CD4-positive, alpha-beta memory T cell (primary cell): ENCODE data around the gene PNPLA7. TPM values are rescaled to one million over a fixed set of nuclear protein-coding genes. Genes with fewer than 3 reads are reported as not detected.
"Not testable (repeated sequence)": the region's sequence is repeated elsewhere in the genome, so short reads cannot be mapped to it uniquely, and the experiment has no call there.

ENCODE experiments used
- CTCF ChIA-PET: fragments of 350-600 bp; sonication (Branson Sonifier 250); formaldehyde crosslinking; loops from one replicate; lab custom pipeline; 2021; ENCODE audit warnings: inconsistent platforms; ENCODE audit not compliant: partially characterized antibody; lab: Charles Lee
- POLR2A ChIA-PET: fragments of 350-600 bp; sonication (Branson Sonifier 250); formaldehyde crosslinking; loops from one replicate; lab custom pipeline; 2021; ENCODE audit not compliant: partially characterized antibody; lab: Charles Lee
- DNase-seq, 5 donors: peaks; one replicate each; pipeline versions ENCODE4 v3.0.0 to v3.0.0-alpha.2; 2020 to 2022; ENCODE audit warnings: mixed read lengths in 1 of 5
- H3K27ac ChIP-seq: one replicate; pipeline ENCODE4 v1.7.0; 2013; ENCODE audit warnings: low read depth, low read length
- H3K27me3 ChIP-seq: 2 replicates; pipeline ENCODE4 v1.7.0; 2013; ENCODE audit warnings: mild to moderate bottlenecking, low read length, moderate library complexity; ENCODE audit not compliant: insufficient read depth
- H3K36me3 ChIP-seq: 2 replicates; pipeline ENCODE4 v1.7.0; 2013; ENCODE audit warnings: mild to moderate bottlenecking, low read length, moderate library complexity; ENCODE audit not compliant: insufficient read depth
- H3K4me1 ChIP-seq: 2 replicates; pipeline ENCODE4 v1.7.0; 2013; ENCODE audit warnings: mild to moderate bottlenecking, low read length, moderate library complexity; ENCODE audit not compliant: insufficient read depth
- H3K4me3 ChIP-seq, 2 donors: one replicate each; pipeline ENCODE4 v1.7.0; 2013; ENCODE audit warnings: low read length in 2 of 2, mild to moderate bottlenecking in 1 of 2
- H3K9me3 ChIP-seq, 2 donors: one replicate each; pipeline ENCODE4 v1.7.0; 2013; ENCODE audit warnings: low read length in 2 of 2, control low read depth in 1 of 2; ENCODE audit not compliant: control insufficient read depth in 1 of 2
- H3K27ac Mint-ChIP-seq, 7 donors: one replicate each; pipeline ENCODE4 v1.8.0; 2020 to 2021; ENCODE audit warnings: mixed read lengths in 7 of 7, mild to moderate bottlenecking in 6 of 7, inconsistent platforms in 3 of 7, moderate library complexity in 3 of 7
- H3K27me3 Mint-ChIP-seq, 2 donors: one replicate each; pipeline ENCODE4 v1.8.0; 2020 to 2021; ENCODE audit warnings: mixed read lengths in 2 of 2
- H3K36me3 Mint-ChIP-seq, 2 donors: one replicate each; pipeline ENCODE4 v1.8.0; 2020 to 2021; ENCODE audit warnings: mixed read lengths in 2 of 2, inconsistent platforms in 1 of 2, mild to moderate bottlenecking in 1 of 2
- H3K4me1 Mint-ChIP-seq, 4 donors: one replicate each; pipeline ENCODE4 v1.8.0; 2020 to 2021; ENCODE audit warnings: mixed read lengths in 4 of 4, mild to moderate bottlenecking in 1 of 4
- H3K4me3 Mint-ChIP-seq, 8 donors: one replicate each; pipeline ENCODE4 v1.8.0; 2020 to 2021; ENCODE audit warnings: mixed read lengths in 8 of 8, mild to moderate bottlenecking in 7 of 8, moderate library complexity in 6 of 8, inconsistent platforms in 3 of 8
- H3K9me3 Mint-ChIP-seq, 8 donors: one replicate each; pipeline ENCODE4 v1.8.0; 2020 to 2021; ENCODE audit warnings: mixed read lengths in 8 of 8, mild to moderate bottlenecking in 5 of 8, inconsistent platforms in 3 of 8, moderate library complexity in 1 of 8
- intact Hi-C: fragments of 100-400 bp; cut with micrococcal nuclease; formaldehyde crosslinking; loops from one replicate; pipeline ENCODE4 v1.15.1; 2023
- polyA plus RNA-seq, 2 donors: library from polyadenylated mRNA; unstranded; fragments of 300-500 nt; fragmentation: Illumina TruSeq; gene quantifications; one replicate each; pipeline ENCODE4 v1.2.3, GENCODE V29; 2021
- total RNA-seq, 2 experiments: library from RNA; stranded (reverse); gene quantifications; one replicate each; pipeline ENCODE4 v1.2.3, GENCODE V29; 2021

PNPLA7 gene
- total and polyA plus RNA-seq, 4 experiments from 2014 or later, result 0.98 to 15.7 (median 15.5) TPM; not detected in 1

- DNase-seq, H3K27me3 ChIP-seq, intact Hi-C loops, H3K9me3 ChIP-seq, H3K36me3 Mint-ChIP-seq, H3K9me3 Mint-ChIP-seq, H3K4me3 ChIP-seq, H3K36me3 ChIP-seq, H3K27me3 Mint-ChIP-seq, CTCF ChIA-PET, POLR2A ChIA-PET, H3K27ac ChIP-seq: not testable (repeated sequence)
- Mint-ChIP-seq H3K4me1 (peaks cover 5 to 12% (median 7%) of the 10 kb centered on the region in 4 donors), H3K27ac (peak overlapping the region in 2 of 7 donors; percentile 36 to 69), H3K4me3 (peak overlapping the region in 1 of 8 donors; percentile 6)
- peaks cover 14% of the 10 kb centered on the region for H3K4me1 ChIP-seq
Measured at GRCh38 chr9:137466389-137467085, 83.7 kb downstream of the PNPLA7 start.

- Mint-ChIP-seq H3K27ac (peak overlapping the region in 1 of 7 donors; percentile 17), H3K4me1 (peaks cover 4 to 12% (median 10%) of the 10 kb centered on the region in 4 donors), H3K36me3 (no peaks in the 10 kb centered on the region), H3K27me3 (no peaks in the 10 kb centered on the region), H3K4me3 (peak overlapping the region in 1 of 8 donors; percentile 6), H3K9me3 (no peaks in the 10 kb centered on the region)
- Histone ChIP-seq H3K27me3 (no peaks in the 10 kb centered on the region), H3K27ac (no peak overlapping the region), H3K4me3 (no peak overlapping the region), H3K4me1 (peaks cover 21% of the 10 kb centered on the region), H3K36me3 (no peaks in the 10 kb centered on the region), H3K9me3 (no peaks in the 10 kb centered on the region)
- DNase-seq, result no peak
- CTCF ChIA-PET, result no interaction called here
- POLR2A ChIA-PET, result no interaction called here
- intact Hi-C loops, result no loop called here
Measured at GRCh38 chr9:137465720-137466388, 84.3 kb downstream of the PNPLA7 start.

- POLR2A ChIA-PET, result interaction anchor here (0.7 kb wide), 1 partner anchor 70 kb away, joined by 3 read pairs; no protein-coding TSS in a partner anchor
- no peaks in the 10 kb centered on the region for H3K9me3 Mint-ChIP-seq
- no peaks in the 10 kb centered on the region for H3K36me3 ChIP-seq
- no peak overlapping the region for H3K4me3 Mint-ChIP-seq
- CTCF ChIA-PET, result no interaction called here
- H3K27ac ChIP-seq, result no peak overlapping the region
- peaks cover 28% of the 10 kb centered on the region for H3K4me1 ChIP-seq
- no peak overlapping the region for H3K27ac Mint-ChIP-seq
- DNase-seq, result no peak
- H3K27me3 ChIP-seq, result no peaks in the 10 kb centered on the region
- intact Hi-C loops, result no loop called here
- H3K4me3 ChIP-seq, result no peak overlapping the region
- peaks cover 2 to 12% (median 10%) of the 10 kb centered on the region in 4 donors for H3K4me1 Mint-ChIP-seq
- H3K36me3 Mint-ChIP-seq, result no peaks in the 10 kb centered on the region
- H3K27me3 Mint-ChIP-seq, result no peaks in the 10 kb centered on the region
- no peaks in the 10 kb centered on the region for H3K9me3 ChIP-seq
Measured at GRCh38 chr9:137465000-137465719, 85.0 kb downstream of the PNPLA7 start.

GRCh38 chr9:137464291-137464999 lies 85.8 kb downstream of the PNPLA7 start:
- ChIA-PET POLR2A (interaction anchor here (0.7 kb wide), 1 partner anchor 70 kb away, joined by 3 read pairs; no protein-coding TSS in a partner anchor), CTCF (no interaction called here)
- Histone ChIP-seq H3K27me3 (no peaks in the 10 kb centered on the region), H3K9me3 (no peaks in the 10 kb centered on the region), H3K36me3 (no peaks in the 10 kb centered on the region), H3K4me1 (peaks cover 35% of the 10 kb centered on the region), H3K27ac (no peak overlapping the region), H3K4me3 (no peak overlapping the region)
- intact Hi-C loops, result no loop called here
- Mint-ChIP-seq H3K27me3 (no peaks in the 10 kb centered on the region), H3K36me3 (no peaks in the 10 kb centered on the region), H3K4me1 (peaks cover 5 to 19% (median 14%) of the 10 kb centered on the region in 4 donors), H3K27ac (peak overlapping the region in 1 of 7 donors; percentile 47), H3K4me3 (no peak overlapping the region), H3K9me3 (no peaks in the 10 kb centered on the region)
- DNase-seq, result no peak

GRCh38 chr9:137463931-137464290 lies 86.3 kb downstream of the PNPLA7 start:
- no peak for DNase-seq
- Mint-ChIP-seq H3K27me3 (no peaks in the 10 kb centered on the region), H3K9me3 (no peaks in the 10 kb centered on the region), H3K27ac (peak overlapping the region in 1 of 7 donors; percentile 41), H3K4me3 (peak overlapping the region in 1 of 8 donors; percentile 46), H3K36me3 (no peaks in the 10 kb centered on the region), H3K4me1 (peaks cover 5 to 20% (median 14%) of the 10 kb centered on the region in 4 donors)
- Histone ChIP-seq H3K36me3 (no peaks in the 10 kb centered on the region), H3K27me3 (no peaks in the 10 kb centered on the region), H3K9me3 (no peaks in the 10 kb centered on the region), H3K4me1 (peaks cover 37% of the 10 kb centered on the region), H3K4me3 (no peak overlapping the region), H3K27ac (no peak overlapping the region)
- intact Hi-C loops, result no loop called here
- ChIA-PET POLR2A (no interaction called here), CTCF (no interaction called here)

- DNase-seq, result peak in 1 of 5 donors; percentile 31
- Mint-ChIP-seq H3K27me3 (no peaks in the 10 kb centered on the region), H3K4me3 (peak overlapping the region in 4 of 8 donors; percentile 30 to 46 (median 36)), H3K36me3 (no peaks in the 10 kb centered on the region), H3K4me1 (peaks cover 5 to 20% (median 14%) of the 10 kb centered on the region in 4 donors), H3K27ac (peak overlapping the region in 3 of 7 donors; percentile 9 to 63 (median 41)), H3K9me3 (no peaks in the 10 kb centered on the region)
- H3K27ac ChIP-seq, result no peak overlapping the region
- H3K4me3 ChIP-seq, result no peak overlapping the region
- H3K9me3 ChIP-seq, result no peaks in the 10 kb centered on the region
- CTCF ChIA-PET, result interaction anchor here (0.9 kb wide), 1 partner anchor 41 kb away, joined by 3 read pairs; the partner anchor contains the start of gene EXD3
- no peaks in the 10 kb centered on the region for H3K36me3 ChIP-seq
- no peaks in the 10 kb centered on the region for H3K27me3 ChIP-seq
- intact Hi-C loops, result no loop called here
- H3K4me1 ChIP-seq, result peaks cover 41% of the 10 kb centered on the region
- POLR2A ChIA-PET, result interaction anchor here (2.2 kb wide), 1 partner anchor 40 kb away, joined by 14 read pairs; the partner anchor contains the start of genes EXD3 and NOXA1
Measured at GRCh38 chr9:137462986-137463930, 86.9 kb downstream of the PNPLA7 start.
